Measurements from ENCODE around the gene RHOBTB3.
"Not testable (repeated sequence)": the region's sequence is repeated elsewhere in the genome, so short reads cannot be mapped to it uniquely, and the experiment has no call there.

DNA sequence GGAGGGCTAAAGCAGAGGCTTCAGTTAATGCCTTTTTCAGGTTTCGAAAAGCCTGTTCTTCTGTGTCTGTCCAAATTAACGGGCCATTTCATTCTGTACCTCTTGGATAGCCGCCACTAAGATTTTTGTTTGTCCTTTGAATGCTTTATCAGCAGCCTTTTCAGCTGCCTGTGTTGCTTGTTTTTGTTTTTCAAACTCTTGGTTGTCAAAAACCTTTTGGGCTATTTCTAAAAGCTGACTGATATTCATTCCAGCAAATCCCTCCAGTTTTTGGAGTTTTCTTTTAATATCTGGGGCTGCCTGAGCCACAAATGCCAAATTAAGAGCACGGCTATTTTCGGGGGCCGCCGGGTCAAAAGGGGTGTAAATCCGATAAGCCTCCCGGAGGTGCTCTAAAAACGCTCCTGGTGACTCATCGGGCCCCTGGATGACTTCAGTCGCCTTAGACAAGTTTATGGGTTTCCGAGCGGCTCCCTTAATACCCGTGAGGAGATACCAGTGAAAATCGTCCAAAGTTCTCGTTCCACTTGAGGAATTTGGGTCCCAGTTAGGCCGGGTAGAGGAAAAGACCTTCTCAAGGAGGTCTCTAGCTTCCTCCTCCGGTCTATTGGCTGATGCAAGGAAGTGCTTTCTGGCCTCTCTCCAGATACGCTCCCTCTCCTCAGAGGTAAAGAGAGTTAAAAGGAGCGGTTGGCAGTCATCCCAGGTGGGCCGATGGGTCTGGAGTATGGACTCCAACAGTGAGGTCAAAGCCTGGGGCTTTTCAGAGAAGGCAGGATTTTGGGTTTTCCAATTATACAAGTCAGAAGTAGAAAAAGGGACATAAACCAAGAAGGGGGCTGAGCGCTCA, 20.3 kb upstream of the RHOBTB3 start:
- not testable (repeated sequence) for TF ChIP-seq CTCF, POLR2A (IDR thresholded peaks at IDR 0.05)
